ENCODE data around the gene GHRL. TPM values are rescaled to one million over a fixed set of nuclear protein-coding genes. Genes with fewer than 3 reads are reported as not detected.
A peak's percentile ranks its signal among the peaks of the same experiment; 100 is the strongest.

GHRL gene
- total RNA-seq, 4 donors from 2014 or later, result 0.38 to 1.5 TPM; not detected in 2

GRCh38 chr3:10319251-10319650 is 26.5 kb upstream of the GHRL start:
- WGBS, 2 donors, result 68% methylated on average over 6 of the region's 6 CpGs
- H3K27me3 ChIP-seq, result no peaks in the 10 kb centered on the region
- intact Hi-C loops (cut with DNase I), result no loop called here
- peak overlapping the region in 1 of 4 donors; percentile 91 for H3K27ac ChIP-seq
- no peaks in the 10 kb centered on the region for H3K9me3 ChIP-seq
- peak overlapping the region in 2 of 4 donors; percentile 79 to 83 for H3K4me3 ChIP-seq
- no peak for TF ChIP-seq CTCF (IDR thresholded peaks at IDR 0.05)
- no peak for TF ChIP-seq POLR2A (IDR thresholded peaks at IDR 0.05)
- DNase-seq, result no peak
- peaks cover 7 to 36% (median 14%) of the 10 kb centered on the region in 3 donors for H3K4me1 ChIP-seq
- peaks cover 13 to 50% (median 33%) of the 10 kb centered on the region in 3 donors for H3K36me3 ChIP-seq

DNA sequence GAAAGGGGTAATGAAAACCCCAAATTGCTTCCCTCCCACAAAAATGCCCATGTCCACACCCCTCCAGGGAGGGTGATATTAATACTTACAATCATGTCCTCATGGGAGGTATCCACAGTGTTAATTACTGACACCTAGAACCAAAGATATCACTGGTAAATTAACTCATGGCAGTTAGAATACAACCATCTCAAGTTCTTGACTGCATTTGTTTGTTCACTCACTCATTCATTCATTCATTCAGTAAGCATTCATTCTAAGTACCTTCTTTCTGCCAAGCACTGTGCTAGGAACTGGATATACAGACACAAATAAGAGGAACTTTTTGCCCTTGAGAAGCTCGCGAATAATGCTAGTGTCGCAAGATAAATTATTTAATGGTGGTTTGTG is 25.2 kb upstream of the GHRL start:
- WGBS, 2 donors, result 85 to 90% methylated on average over 3 of the region's 3 CpGs
- H3K9me3 ChIP-seq, result no peaks in the 10 kb centered on the region
- TF ChIP-seq POLR2A (IDR thresholded peaks at IDR 0.05), result no peak
- TF ChIP-seq CTCF (IDR thresholded peaks at IDR 0.05), result no peak
- peaks cover 13 to 63% (median 40%) of the 10 kb centered on the region in 3 donors for H3K36me3 ChIP-seq
- DNase-seq, result no peak
- no peaks in the 10 kb centered on the region for H3K27me3 ChIP-seq
- no peak overlapping the region for H3K27ac ChIP-seq
- H3K4me3 ChIP-seq, result no peak overlapping the region
- intact Hi-C loops (cut with DNase I), result no loop called here
- H3K4me1 ChIP-seq, result peaks cover 7 to 36% (median 14%) of the 10 kb centered on the region in 3 donors

DNA sequence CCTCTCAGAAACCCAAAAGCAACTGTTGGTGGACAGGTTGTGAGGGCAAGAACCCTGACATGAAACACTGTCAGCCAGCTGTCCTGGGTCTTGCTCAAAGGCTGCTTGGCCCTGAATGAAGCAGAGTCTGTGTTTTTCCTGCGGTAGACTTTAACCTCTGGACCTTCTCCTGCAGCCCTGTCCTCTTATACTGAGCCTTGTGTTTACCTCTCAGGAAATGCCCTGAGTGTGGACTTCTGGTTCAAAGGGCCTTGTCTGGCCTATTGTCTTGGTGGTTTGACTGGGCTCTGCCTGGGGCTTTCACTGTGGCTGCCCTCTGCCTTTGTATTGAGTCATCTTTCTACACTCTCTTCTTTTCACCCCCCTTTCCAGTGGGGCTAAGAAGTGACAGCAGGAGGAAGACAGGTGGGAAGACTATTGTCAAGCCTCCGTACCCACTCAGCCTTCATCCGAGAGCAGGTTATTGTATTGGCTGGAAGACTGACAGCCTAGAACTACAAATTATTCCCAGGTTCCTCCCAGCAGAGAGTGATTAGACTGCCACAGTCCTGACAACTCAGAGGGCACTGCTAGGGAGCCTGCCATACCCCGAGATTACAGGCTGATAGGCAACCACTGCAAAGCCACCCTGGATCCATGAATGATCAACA is 24.7 kb upstream of the GHRL start:
- DNase-seq, result no peak
- intact Hi-C loops (cut with DNase I), result no loop called here
- Histone ChIP-seq H3K4me1 (peaks cover 7 to 36% (median 14%) of the 10 kb centered on the region in 3 donors), H3K36me3 (peaks cover 14 to 68% (median 42%) of the 10 kb centered on the region in 3 donors), H3K9me3 (no peaks in the 10 kb centered on the region), H3K4me3 (no peak overlapping the region), H3K27me3 (no peaks in the 10 kb centered on the region), H3K27ac (no peak overlapping the region)
- WGBS, 2 donors, result 85 to 100% methylated on average over 2 to 4 of the region's 4 CpGs
- TF ChIP-seq CTCF (IDR thresholded peaks at IDR 0.05), result no peak
- no peak for TF ChIP-seq POLR2A (IDR thresholded peaks at IDR 0.05)

DNA sequence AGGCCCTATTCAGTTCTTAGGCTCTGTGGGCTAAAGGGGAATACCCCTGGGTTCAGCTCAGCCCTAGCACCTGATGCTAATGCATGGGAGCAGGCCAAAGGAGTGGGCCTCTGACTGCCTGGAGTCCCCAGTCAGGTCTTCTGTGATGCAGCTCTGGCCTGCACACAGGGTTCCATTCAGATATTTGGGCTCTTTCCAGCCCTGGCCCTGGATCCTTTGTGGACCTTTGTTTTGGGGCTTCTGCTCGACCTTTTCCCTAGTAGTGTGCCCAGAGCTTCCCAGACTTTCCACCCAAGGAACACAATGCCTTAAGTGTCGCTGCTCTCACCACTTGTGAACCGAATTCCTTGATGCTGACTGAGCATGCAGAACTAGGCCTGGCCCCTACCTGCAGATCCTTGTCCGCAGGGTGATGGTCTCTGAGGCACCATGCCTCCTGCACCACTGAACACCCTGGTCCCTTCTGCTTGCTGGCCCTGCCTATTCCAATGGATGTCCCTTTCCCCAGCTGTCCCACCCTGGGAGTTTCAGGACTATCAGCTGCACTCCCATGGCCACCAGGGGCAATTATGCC is 23.1 kb upstream of the GHRL start:
- H3K27me3 ChIP-seq, result no peaks in the 10 kb centered on the region
- peaks cover 7 to 31% (median 14%) of the 10 kb centered on the region in 3 donors for H3K4me1 ChIP-seq
- intact Hi-C loops (cut with DNase I), result no loop called here
- H3K27ac ChIP-seq, result no peak overlapping the region
- no peak for DNase-seq
- H3K36me3 ChIP-seq, result peaks cover 17 to 84% (median 57%) of the 10 kb centered on the region in 3 donors
- WGBS, 2 donors, result 86 to 93% methylated on average over 4 of the region's 4 CpGs
- TF ChIP-seq POLR2A (IDR thresholded peaks at IDR 0.05) (no peak), CTCF (IDR thresholded peaks at IDR 0.05) (no peak)
- H3K4me3 ChIP-seq, result no peak overlapping the region
- H3K9me3 ChIP-seq, result no peaks in the 10 kb centered on the region

GRCh38 chr3:10315101-10315500 is 22.4 kb upstream of the GHRL start:
- Histone ChIP-seq H3K9me3 (no peaks in the 10 kb centered on the region), H3K4me3 (no peak overlapping the region), H3K4me1 (peaks cover 3 to 27% (median 10%) of the 10 kb centered on the region in 3 donors), H3K27me3 (no peaks in the 10 kb centered on the region), H3K36me3 (peaks cover 22 to 91% (median 64%) of the 10 kb centered on the region in 3 donors), H3K27ac (no peak overlapping the region)
- WGBS, 2 donors, result 93 to 97% methylated on average over 5 of the region's 14 CpGs
- DNase-seq, result no peak
- no peak for TF ChIP-seq CTCF (IDR thresholded peaks at IDR 0.05)
- no peak for TF ChIP-seq POLR2A (IDR thresholded peaks at IDR 0.05)
- intact Hi-C loops (cut with DNase I), result no loop called here

All from esophagus squamous epithelium (tissue), 5 donors.